K562 (cell line): ENCODE data around the gene FIZ1. TPM values are rescaled to one million over a fixed set of nuclear protein-coding genes. Genes with fewer than 3 reads are reported as not detected.

Source experiments
- ARID2 ChIP-seq: fragments of 450-650 bp; IDR thresholded peaks from 2 replicates; pipeline ENCODE4 v1.6.1; 2017; ENCODE audit warnings: antibody characterized with exemption, mild to moderate bottlenecking
- CBX1 ChIP-seq: sonication (generic); IDR thresholded peaks from 2 replicates; pipeline ENCODE4 v1.6.1; 2016; ENCODE audit warnings: antibody characterized with exemption, low read depth, mild to moderate bottlenecking
- CEBPG ChIP-seq, 3 experiments: fragments of 200-800 bp in 1 of 3; sonication (Bioruptor generic) in 1 of 3; sonication (generic) in 1 of 3; formaldehyde crosslinking in 1 of 3; IDR thresholded peaks in 2 of 3; conservative IDR thresholded peaks in 1 of 3; 2 replicates each; pipeline versions ENCODE4 v1.6.1 to v1.8.0; 2016 to 2022; ENCODE audit warnings: missing compliant biosample characterization in 2 of 3, missing genetic modification characterization in 2 of 3, mild to moderate bottlenecking in 1 of 3, missing genetic modification reagents in 1 of 3
- CHD2 ChIP-seq: IDR thresholded peaks from 2 replicates; pipeline ENCODE4 v1.6.1; 2011; ENCODE audit warnings: low read depth, low read length
- CREB1 ChIP-seq, 2 experiments: sonication (generic) in 1 of 2; formaldehyde crosslinking in 1 of 2; IDR thresholded peaks; 2 replicates each; pipeline versions ENCODE4 v1.6.1 to v1.8.0; 2012 to 2022; ENCODE audit warnings: inconsistent platforms in 1 of 2, mild to moderate bottlenecking in 1 of 2, missing genetic modification reagents in 1 of 2, moderate library complexity in 1 of 2
- EGR1 ChIP-seq: fragments of 450-650 bp; conservative IDR thresholded peaks from 2 replicates; pipeline ENCODE4 v1.6.1; 2017; ENCODE audit warnings: mild to moderate bottlenecking
- ESRRA ChIP-seq: fragments of 450-650 bp; IDR thresholded peaks from 2 replicates; pipeline ENCODE4 v1.6.1; 2014; ENCODE audit warnings: low read depth, mild to moderate bottlenecking, moderate library complexity, borderline replicate concordance
- FOXK1 ChIP-seq: sonication (generic); formaldehyde crosslinking; IDR thresholded peaks from 2 replicates; pipeline ENCODE4 v1.8.0; 2022; ENCODE audit warnings: missing genetic modification reagents, mild to moderate bottlenecking, borderline replicate concordance
- FOXK2 ChIP-seq, 2 experiments: fragments of 450-650 bp; IDR thresholded peaks in 1 of 2; conservative IDR thresholded peaks in 1 of 2; 2 replicates each; pipeline ENCODE4 v1.6.1; 2016; ENCODE audit warnings: low read depth in 2 of 2, mild to moderate bottlenecking in 1 of 2
- POLR2G ChIP-seq: fragments of 200-400 bp; formaldehyde crosslinking; IDR thresholded peaks from 2 replicates; pipeline ENCODE4 v1.6.1; 2017; ENCODE audit warnings: low read depth, mild to moderate bottlenecking, antibody characterized with exemption, low read length, moderate library complexity
- RB1 ChIP-seq: fragments of 450-650 bp; IDR thresholded peaks from 2 replicates; pipeline ENCODE4 v1.6.1; 2017; ENCODE audit warnings: low read depth, mild to moderate bottlenecking
- ZNF431 ChIP-seq: sonication (generic); formaldehyde crosslinking; IDR thresholded peaks from 2 replicates; pipeline ENCODE4 v1.8.0; 2022; ENCODE audit warnings: mild to moderate bottlenecking, missing genetic modification reagents
- ZNF79 ChIP-seq: fragments of 250-450 bp; sonication (Bioruptor Pico); IDR thresholded peaks from 2 replicates; pipeline ENCODE4 v1.4.0; 2020; ENCODE audit warnings: low read depth, mild to moderate bottlenecking, moderate library complexity
- polyA plus RNA-seq, 8 experiments: library from polyadenylated mRNA; depleted of rRNA in 4 of 8; stranded (reverse) in 5 of 8; unstranded in 3 of 8; fragments of >200 nt; fragmentation: Nextera tagmentation in 2 of 8; fragmentation: Illumina TruSeq in 1 of 8; extraction: Ambion mirVana in 2 of 8; extraction: Trizol in 1 of 8; gene quantifications; 2 replicates each; pipeline versions ENCODE4 v1.2.1 to v1.2.3, GENCODE V29; 2011 to 2014; ENCODE audit warnings: inconsistent platforms in 1 of 8, missing spikeins in 1 of 8
- total RNA-seq, 7 experiments: library from RNA; depleted of rRNA in 6 of 7; stranded (reverse); fragments of >200 nt in 6 of 7; fragmentation: Illumina TruSeq in 2 of 7; extraction: Trizol in 2 of 7; gene quantifications; 2 replicates each; pipeline versions ENCODE4 v1.2.1 to v1.2.3, GENCODE V29; 2011 to 2021; ENCODE audit warnings: low replicate concordance in 1 of 7
- TF ChIP-seq, protein P1 (sequence below): fragments of 450-650 bp; IDR thresholded peaks from 2 replicates; pipeline ENCODE4 v1.6.1; 2016; ENCODE audit warnings: borderline replicate concordance
- TF ChIP-seq, protein P2 (sequence below): fragments of 250-450 bp; sonication (Bioruptor Pico); IDR thresholded peaks from 2 replicates; pipeline ENCODE4 v1.9.0; 2021; ENCODE audit warnings: mild to moderate bottlenecking
- TF ChIP-seq, protein P3 (sequence below): fragments of 250-450 bp; sonication (Bioruptor Pico); IDR thresholded peaks from 2 replicates; pipeline ENCODE4 v1.9.0; 2021; ENCODE audit warnings: mild to moderate bottlenecking, inconsistent platforms
- TF ChIP-seq, protein P4 (sequence below), 2 experiments: fragments of 150-350 bp in 1 of 2; IDR thresholded peaks; 2 replicates each; pipeline ENCODE4 v1.6.1; 2012 to 2016; ENCODE audit warnings: low read depth in 2 of 2, low read length in 2 of 2, mild to moderate bottlenecking in 1 of 2, moderate library complexity in 1 of 2

The FIZ1 gene
- total and polyA plus RNA-seq, 9 of the 15 experiments (the other 6 are each of a cell fraction or from before 2014, with no cell fraction given) = 0.79 to 17.5 (median 5.5) TPM

DNA sequence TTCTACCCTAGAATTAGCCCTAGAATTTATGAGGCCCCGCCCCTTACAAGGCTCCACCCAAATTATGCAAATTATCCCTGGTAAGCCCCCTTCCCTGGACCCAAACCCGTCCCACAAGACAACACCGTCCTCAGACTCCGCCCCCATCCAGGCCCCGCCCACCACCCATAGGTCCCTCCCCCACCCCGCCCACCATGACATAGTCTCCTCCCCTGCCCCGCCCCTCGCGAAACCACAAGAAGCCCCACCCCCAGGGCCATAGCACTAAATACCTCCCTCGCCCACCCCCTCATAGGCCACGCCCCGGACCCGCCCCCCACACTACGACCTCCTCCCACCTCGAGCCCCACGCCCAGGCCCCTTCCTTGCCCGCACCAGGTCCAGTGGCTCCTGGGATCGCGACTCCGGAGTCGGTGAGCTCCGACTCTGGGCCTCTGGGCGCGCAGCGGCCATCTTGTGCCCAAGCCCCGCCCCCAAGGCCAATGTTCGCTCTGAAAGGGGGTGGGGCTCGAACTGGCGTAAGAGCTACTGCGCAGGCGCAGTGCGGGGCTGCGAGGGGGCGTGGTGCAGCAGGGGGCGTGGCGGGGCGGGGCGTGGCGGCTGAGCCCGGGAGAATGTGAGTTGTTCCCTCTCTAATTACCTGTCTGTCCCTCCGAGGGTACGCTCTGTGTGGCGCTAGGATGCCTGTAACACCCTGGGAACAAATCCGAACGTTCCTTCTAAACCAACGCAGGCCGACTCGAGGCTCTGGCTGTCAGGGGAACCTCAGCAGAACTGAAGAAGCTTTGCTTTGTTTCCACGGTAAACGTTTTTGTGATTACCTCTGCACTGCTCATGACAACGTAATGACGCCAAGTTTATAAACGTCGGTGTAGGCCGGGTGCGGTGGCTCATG lies 25.0 kb upstream of the FIZ1 start, which contains the start of gene ZNF784 (continued):
- TF ChIP-seq CREB1 (IDR thresholded peaks at IDR 0.05) (no peak), CREB1 (CRISPR knock-in tag; IDR thresholded peaks at IDR 0.05) (peak; percentile 46; the same call in 1 of the 2 replicates), POLR2G (peak; percentile 88), CEBPG (CRISPR knock-in tag; IDR thresholded peaks at IDR 0.05) (no peak), CEBPG (tag; conservative IDR thresholded peaks at IDR 0.05 in 1 of 2, IDR thresholded peaks at IDR 0.05 in 1 of 2) (no peak), FOXK2 (conservative IDR thresholded peaks at IDR 0.05 in 1 of 2, IDR thresholded peaks at IDR 0.05 in 1 of 2; ENCODE audit: low read depth in 2 of 2) (peak in 1 of 2 experiments; percentile 54; a peak in 1 of 4 replicates), ZNF79 (CRISPR knock-in tag) (no peak), RB1 (peak; percentile 44; the same call in 1 of the 2 replicates), ZNF431 (no peak), CHD2 (0 out of 2 replicates have a peak, but pooled peaks have one; percentile 35), ESRRA (no peak), FOXK1 (CRISPR knock-in tag) (peak; percentile 21; the same call in 1 of the 2 replicates), CBX1 (no peak), EGR1 (peak; percentile 65), ARID2 (no peak)
- TF ChIP-seq, protein P1, sequence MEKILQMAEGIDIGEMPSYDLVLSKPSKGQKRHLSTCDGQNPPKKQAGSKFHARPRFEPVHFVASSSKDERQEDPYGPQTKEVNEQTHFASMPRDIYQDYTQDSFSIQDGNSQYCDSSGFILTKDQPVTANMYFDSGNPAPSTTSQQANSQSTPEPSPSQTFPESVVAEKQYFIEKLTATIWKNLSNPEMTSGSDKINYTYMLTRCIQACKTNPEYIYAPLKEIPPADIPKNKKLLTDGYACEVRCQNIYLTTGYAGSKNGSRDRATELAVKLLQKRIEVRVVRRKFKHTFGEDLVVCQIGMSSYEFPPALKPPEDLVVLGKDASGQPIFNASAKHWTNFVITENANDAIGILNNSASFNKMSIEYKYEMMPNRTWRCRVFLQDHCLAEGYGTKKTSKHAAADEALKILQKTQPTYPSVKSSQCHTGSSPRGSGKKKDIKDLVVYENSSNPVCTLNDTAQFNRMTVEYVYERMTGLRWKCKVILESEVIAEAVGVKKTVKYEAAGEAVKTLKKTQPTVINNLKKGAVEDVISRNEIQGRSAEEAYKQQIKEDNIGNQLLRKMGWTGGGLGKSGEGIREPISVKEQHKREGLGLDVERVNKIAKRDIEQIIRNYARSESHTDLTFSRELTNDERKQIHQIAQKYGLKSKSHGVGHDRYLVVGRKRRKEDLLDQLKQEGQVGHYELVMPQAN = peak; percentile 31; the same call in 1 of the 2 replicates
- TF ChIP-seq, protein P2, sequence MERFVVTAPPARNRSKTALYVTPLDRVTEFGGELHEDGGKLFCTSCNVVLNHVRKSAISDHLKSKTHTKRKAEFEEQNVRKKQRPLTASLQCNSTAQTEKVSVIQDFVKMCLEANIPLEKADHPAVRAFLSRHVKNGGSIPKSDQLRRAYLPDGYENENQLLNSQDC (CRISPR knock-in tag) = no peak
- TF ChIP-seq, protein P3, sequence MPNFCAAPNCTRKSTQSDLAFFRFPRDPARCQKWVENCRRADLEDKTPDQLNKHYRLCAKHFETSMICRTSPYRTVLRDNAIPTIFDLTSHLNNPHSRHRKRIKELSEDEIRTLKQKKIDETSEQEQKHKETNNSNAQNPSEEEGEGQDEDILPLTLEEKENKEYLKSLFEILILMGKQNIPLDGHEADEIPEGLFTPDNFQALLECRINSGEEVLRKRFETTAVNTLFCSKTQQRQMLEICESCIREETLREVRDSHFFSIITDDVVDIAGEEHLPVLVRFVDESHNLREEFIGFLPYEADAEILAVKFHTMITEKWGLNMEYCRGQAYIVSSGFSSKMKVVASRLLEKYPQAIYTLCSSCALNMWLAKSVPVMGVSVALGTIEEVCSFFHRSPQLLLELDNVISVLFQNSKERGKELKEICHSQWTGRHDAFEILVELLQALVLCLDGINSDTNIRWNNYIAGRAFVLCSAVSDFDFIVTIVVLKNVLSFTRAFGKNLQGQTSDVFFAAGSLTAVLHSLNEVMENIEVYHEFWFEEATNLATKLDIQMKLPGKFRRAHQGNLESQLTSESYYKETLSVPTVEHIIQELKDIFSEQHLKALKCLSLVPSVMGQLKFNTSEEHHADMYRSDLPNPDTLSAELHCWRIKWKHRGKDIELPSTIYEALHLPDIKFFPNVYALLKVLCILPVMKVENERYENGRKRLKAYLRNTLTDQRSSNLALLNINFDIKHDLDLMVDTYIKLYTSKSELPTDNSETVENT = no peak; the same call in 1 of the 2 replicates
- TF ChIP-seq, protein P4, sequence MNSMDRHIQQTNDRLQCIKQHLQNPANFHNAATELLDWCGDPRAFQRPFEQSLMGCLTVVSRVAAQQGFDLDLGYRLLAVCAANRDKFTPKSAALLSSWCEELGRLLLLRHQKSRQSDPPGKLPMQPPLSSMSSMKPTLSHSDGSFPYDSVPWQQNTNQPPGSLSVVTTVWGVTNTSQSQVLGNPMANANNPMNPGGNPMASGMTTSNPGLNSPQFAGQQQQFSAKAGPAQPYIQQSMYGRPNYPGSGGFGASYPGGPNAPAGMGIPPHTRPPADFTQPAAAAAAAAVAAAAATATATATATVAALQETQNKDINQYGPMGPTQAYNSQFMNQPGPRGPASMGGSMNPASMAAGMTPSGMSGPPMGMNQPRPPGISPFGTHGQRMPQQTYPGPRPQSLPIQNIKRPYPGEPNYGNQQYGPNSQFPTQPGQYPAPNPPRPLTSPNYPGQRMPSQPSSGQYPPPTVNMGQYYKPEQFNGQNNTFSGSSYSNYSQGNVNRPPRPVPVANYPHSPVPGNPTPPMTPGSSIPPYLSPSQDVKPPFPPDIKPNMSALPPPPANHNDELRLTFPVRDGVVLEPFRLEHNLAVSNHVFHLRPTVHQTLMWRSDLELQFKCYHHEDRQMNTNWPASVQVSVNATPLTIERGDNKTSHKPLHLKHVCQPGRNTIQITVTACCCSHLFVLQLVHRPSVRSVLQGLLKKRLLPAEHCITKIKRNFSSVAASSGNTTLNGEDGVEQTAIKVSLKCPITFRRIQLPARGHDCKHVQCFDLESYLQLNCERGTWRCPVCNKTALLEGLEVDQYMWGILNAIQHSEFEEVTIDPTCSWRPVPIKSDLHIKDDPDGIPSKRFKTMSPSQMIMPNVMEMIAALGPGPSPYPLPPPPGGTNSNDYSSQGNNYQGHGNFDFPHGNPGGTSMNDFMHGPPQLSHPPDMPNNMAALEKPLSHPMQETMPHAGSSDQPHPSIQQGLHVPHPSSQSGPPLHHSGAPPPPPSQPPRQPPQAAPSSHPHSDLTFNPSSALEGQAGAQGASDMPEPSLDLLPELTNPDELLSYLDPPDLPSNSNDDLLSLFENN (IDR thresholded peaks at IDR 0.05; ENCODE audit: low read depth in 2 of 2, low read length in 2 of 2) = no peak
